ENCODE results near the gene RPP38.

The RPP38 gene

DNA sequence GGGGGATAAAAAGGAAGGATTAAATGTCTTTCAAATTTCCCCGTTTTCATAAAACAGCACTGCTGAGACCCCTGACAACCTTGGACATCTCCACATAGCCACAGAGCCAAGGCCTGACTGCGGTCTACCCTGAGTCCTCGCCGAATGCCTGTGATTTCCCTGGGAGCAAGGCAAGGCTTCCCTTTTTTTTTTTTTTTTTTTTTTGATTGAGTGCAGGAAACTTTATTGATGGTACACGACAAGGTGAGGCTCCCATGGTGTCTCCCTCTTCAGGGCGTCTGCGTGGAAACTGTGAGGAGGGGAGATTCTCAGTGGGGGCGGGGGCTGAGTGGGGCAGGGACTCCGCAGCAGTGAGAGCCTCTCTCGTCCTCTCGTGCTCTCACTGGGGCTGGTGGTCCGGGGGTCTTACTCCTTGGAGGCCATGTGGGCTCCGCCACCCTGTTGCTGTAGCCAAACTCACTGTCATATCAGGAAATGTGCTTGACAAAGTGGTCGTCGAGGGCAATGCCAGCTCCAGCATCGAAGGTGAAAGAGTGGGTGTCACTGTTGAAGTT, 4.2 kb upstream of the RPP38 start:
- no peaks in the 10 kb centered on the region for H3K9me3 Mint-ChIP-seq
- TF ChIP-seq, protein P1, sequence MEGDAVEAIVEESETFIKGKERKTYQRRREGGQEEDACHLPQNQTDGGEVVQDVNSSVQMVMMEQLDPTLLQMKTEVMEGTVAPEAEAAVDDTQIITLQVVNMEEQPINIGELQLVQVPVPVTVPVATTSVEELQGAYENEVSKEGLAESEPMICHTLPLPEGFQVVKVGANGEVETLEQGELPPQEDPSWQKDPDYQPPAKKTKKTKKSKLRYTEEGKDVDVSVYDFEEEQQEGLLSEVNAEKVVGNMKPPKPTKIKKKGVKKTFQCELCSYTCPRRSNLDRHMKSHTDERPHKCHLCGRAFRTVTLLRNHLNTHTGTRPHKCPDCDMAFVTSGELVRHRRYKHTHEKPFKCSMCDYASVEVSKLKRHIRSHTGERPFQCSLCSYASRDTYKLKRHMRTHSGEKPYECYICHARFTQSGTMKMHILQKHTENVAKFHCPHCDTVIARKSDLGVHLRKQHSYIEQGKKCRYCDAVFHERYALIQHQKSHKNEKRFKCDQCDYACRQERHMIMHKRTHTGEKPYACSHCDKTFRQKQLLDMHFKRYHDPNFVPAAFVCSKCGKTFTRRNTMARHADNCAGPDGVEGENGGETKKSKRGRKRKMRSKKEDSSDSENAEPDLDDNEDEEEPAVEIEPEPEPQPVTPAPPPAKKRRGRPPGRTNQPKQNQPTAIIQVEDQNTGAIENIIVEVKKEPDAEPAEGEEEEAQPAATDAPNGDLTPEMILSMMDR (IDR thresholded peaks at IDR 0.05; ENCODE audit: unreplicated experiment in 3 of 3) = no peak

DNA sequence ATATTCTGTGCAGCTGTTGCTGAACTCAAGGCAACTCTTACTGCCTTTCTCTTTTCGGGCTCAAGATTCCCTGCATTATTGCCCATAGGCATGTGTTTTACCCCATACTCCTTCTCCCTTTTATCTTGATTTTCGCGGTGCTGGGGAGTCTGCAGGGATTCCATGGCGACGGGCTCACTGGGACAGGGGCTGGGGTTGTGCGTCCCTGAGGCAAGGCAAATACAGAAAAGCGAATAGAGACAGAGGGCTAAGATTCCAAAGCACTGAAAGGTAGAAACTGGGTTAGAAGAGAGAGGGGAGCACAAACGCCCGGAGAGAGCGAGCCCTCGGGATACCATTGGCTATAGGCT, 519 bp upstream of the RPP38 start:
- H3K27ac Mint-ChIP-seq = peak overlapping the region; percentile 96 to 99 (median 98)
- H3K27me3 Mint-ChIP-seq (ENCODE audit: low read depth) = no peaks in the 10 kb centered on the region
- no peaks in the 10 kb centered on the region for H3K9me3 Mint-ChIP-seq
- H3K4me1 Mint-ChIP-seq = peaks cover 22% of the 10 kb centered on the region
- peak overlapping the region; percentile 92 to 99 (median 97) for H3K4me3 Mint-ChIP-seq
- TF ChIP-seq, protein P1 (IDR thresholded peaks at IDR 0.05; ENCODE audit: unreplicated experiment in 3 of 3) = no peak
- peaks cover 4% of the 10 kb centered on the region for H3K36me3 Mint-ChIP-seq (ENCODE audit: low read depth)

More for the DNA sequence above, 4.2 kb upstream of the RPP38 start:
- peaks cover 6% of the 10 kb centered on the region for H3K27me3 Mint-ChIP-seq (ENCODE audit: low read depth)
- H3K27ac Mint-ChIP-seq = no peak overlapping the region
- H3K4me3 Mint-ChIP-seq = no peak overlapping the region
- peaks cover 11% of the 10 kb centered on the region for H3K4me1 Mint-ChIP-seq
- no peaks in the 10 kb centered on the region for H3K36me3 Mint-ChIP-seq (ENCODE audit: low read depth)

DNA sequence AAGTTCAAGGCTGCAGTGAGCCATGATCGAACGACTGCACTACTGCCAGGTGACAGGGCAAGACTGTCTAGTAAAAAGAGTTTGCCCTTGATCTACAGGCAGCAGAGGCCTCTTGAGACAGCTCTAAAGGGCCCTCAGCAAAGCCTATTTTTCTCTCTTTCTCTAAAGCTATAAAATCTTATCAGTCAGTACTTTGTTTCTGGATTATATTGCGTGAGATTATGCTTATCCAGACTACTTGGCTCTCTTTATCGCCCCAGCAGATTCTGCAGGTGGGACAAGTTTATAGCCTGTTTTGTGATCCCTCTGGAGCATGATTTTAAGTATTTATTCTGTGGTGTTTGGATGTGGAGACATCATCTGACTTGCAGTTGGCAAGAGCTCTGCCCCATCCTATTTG, 2.7 kb downstream of the RPP38 start:
- H3K27ac Mint-ChIP-seq = peak overlapping the region; percentile 18 to 72 (median 38)
- no peaks in the 10 kb centered on the region for H3K27me3 Mint-ChIP-seq (ENCODE audit: low read depth)
- peaks cover 28% of the 10 kb centered on the region for H3K36me3 Mint-ChIP-seq (ENCODE audit: low read depth)
- no peaks in the 10 kb centered on the region for H3K9me3 Mint-ChIP-seq
- peak overlapping the region; percentile 58 to 66 (median 65) for H3K4me3 Mint-ChIP-seq
- peaks cover 21% of the 10 kb centered on the region for H3K4me1 Mint-ChIP-seq
- TF ChIP-seq, protein P1 (IDR thresholded peaks at IDR 0.05; ENCODE audit: unreplicated experiment in 3 of 3) = no peak

DNA sequence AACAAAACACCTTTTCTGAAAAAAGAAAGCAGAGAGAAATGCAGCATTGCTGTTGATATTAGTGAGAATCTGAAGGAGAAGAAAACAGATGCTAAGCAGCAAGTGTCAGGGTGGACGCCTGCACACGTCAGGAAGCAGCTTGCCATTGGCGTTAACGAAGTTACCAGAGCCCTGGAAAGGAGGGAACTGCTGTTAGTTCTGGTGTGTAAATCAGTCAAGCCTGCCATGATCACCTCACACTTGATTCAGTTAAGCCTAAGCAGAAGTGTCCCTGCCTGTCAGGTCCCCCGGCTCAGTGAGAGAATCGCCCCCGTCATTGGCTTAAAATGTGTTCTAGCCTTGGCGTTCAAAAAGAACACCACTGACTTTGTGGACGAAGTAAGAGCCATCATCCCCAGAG, 6.4 kb downstream of the RPP38 start:
- Mint-ChIP-seq H3K27ac (no peak overlapping the region), H3K27me3 (ENCODE audit: low read depth) (no peaks in the 10 kb centered on the region), H3K9me3 (no peaks in the 10 kb centered on the region), H3K4me1 (peaks cover 11% of the 10 kb centered on the region), H3K4me3 (no peak overlapping the region), H3K36me3 (ENCODE audit: low read depth) (peaks cover 48% of the 10 kb centered on the region)
- TF ChIP-seq, protein P1 (IDR thresholded peaks at IDR 0.05; ENCODE audit: unreplicated experiment in 3 of 3) = no peak

DNA sequence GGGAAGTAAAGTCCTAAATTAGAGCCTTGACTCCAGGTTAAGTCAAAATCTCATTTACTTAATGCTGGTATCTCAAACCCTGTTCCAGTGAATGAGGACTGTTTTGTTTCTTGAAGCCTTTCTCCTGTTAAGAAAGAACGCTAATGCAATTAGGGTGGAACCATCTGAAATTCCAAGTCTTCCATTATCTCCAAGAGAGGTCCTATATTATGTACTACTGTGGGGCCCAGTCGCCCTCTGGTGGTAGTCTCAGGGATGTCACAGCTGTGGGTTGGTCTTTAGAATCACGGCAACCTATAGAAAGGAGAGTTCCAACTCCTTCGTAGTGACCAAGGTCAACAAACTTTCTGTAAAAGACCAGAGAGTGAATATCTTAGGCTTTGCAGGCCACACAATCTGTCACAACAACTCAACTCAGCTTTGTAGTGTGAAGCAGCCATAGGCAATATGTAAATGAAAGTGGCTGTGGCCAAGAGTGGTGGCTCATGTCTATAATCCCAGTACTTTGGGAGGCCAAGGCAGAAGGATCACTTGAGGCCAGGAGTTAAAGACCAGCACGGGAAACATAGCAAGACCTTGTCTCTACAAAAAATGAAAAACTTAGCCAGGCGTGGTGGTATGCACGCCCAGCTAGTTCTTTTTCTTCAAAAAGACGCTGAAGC, 9.3 kb downstream of the RPP38 start:
- Mint-ChIP-seq H3K27ac (peak overlapping the region in 1 of 3 experiments; percentile 32), H3K27me3 (ENCODE audit: low read depth) (no peaks in the 10 kb centered on the region), H3K9me3 (no peaks in the 10 kb centered on the region), H3K4me1 (peaks cover 4% of the 10 kb centered on the region), H3K36me3 (ENCODE audit: low read depth) (peaks cover 56% of the 10 kb centered on the region), H3K4me3 (no peak overlapping the region)
- TF ChIP-seq, protein P1 (IDR thresholded peaks at IDR 0.05; ENCODE audit: unreplicated experiment in 3 of 3) = peak; percentile 82 to 90 (median 85)

DNA sequence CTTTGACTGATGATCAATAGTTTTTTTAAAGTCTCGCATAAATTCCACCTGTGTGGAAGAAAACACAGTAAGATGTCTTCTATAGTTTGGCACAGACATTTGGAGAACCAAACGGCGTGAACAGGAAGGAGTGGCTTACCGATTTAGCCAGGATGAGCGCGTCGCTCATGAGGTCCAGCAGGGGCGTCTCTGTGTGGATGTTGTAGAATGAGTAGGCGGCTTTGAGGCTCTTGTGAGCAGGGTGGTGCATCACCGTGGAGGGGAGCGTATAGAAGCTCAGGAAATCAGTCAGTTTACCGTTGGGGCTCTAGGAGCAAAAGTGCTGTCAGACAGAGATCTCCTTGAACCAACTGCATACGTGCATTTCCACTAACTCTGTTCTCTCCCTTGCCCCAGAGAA, 15.5 kb downstream of the RPP38 start:
- no peaks in the 10 kb centered on the region for H3K27me3 Mint-ChIP-seq (ENCODE audit: low read depth)
- H3K27ac Mint-ChIP-seq = no peak overlapping the region
- no peaks in the 10 kb centered on the region for H3K9me3 Mint-ChIP-seq

More for the DNA sequence above, 15.5 kb downstream of the RPP38 start:
- peaks cover 4% of the 10 kb centered on the region for H3K4me1 Mint-ChIP-seq
- TF ChIP-seq, protein P1 (IDR thresholded peaks at IDR 0.05; ENCODE audit: unreplicated experiment in 3 of 3) = no peak
- H3K4me3 Mint-ChIP-seq = no peak overlapping the region
- peaks cover 36% of the 10 kb centered on the region for H3K36me3 Mint-ChIP-seq (ENCODE audit: low read depth)

All from nephron (organoid).